Prostate gland (tissue), 2 donors: Measurements from ENCODE around the gene CD80.

Experiments used
- POLR2AphosphoS5 ChIP-seq: sonication (generic); formaldehyde crosslinking; IDR thresholded peaks from one replicate; pipeline ENCODE4 v1.6.1; 2017; ENCODE audit warnings: antibody characterized with exemption
- TF ChIP-seq, protein P1 (sequence below), 4 experiments: fragments of 200-600 bp in 2 of 4; fragments of 450-650 bp in 2 of 4; sonication (generic) in 2 of 4; IDR thresholded peaks; 1 replicate in 3 of 4; 2 replicates in 1 of 4; pipeline ENCODE4 v1.5.1; 2016 to 2019; ENCODE audit warnings: antibody characterized with exemption in 4 of 4, mild to moderate bottlenecking in 2 of 4, moderate library complexity in 2 of 4

DNA sequence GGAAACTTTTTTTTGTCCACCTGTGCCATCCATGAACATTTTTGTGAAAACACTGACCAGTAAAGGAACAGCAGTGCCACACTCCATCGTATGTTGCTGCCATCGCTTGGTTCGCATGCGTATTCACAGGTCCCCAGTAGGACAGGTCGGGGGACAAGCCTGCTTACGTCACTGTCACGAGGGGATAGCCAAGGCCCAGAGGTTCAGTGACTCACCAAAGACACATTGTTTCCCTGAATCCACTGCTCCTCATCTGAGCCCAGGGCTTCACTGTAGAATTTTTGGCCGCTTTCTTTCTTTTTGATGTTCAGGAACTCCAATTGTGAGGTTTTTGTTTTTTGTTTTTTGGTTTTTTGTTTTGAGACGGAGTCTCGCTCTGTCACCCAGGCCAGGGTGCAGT is 25.8 kb upstream of the CD80 start:
- TF ChIP-seq, protein P1, sequence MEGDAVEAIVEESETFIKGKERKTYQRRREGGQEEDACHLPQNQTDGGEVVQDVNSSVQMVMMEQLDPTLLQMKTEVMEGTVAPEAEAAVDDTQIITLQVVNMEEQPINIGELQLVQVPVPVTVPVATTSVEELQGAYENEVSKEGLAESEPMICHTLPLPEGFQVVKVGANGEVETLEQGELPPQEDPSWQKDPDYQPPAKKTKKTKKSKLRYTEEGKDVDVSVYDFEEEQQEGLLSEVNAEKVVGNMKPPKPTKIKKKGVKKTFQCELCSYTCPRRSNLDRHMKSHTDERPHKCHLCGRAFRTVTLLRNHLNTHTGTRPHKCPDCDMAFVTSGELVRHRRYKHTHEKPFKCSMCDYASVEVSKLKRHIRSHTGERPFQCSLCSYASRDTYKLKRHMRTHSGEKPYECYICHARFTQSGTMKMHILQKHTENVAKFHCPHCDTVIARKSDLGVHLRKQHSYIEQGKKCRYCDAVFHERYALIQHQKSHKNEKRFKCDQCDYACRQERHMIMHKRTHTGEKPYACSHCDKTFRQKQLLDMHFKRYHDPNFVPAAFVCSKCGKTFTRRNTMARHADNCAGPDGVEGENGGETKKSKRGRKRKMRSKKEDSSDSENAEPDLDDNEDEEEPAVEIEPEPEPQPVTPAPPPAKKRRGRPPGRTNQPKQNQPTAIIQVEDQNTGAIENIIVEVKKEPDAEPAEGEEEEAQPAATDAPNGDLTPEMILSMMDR (IDR thresholded peaks at IDR 0.05): no peak
- TF ChIP-seq POLR2AphosphoS5: no peak
